ENCODE results near the gene SLC7A10.

SLC7A10 gene

GRCh38 chr19:33225458-33225926, at the start of gene SLC7A10:
Gene SLC7A10 (minus strand): TSS chr19:33225850. CDS start chr19:33225703, 147 bp downstream.
- DNase-seq, result no peak

GRCh38 chr19:33274663-33275558, 49.3 kb upstream of the SLC7A10 start:
- no peak for DNase-seq

GRCh38 chr19:33273881-33274662, 48.4 kb upstream of the SLC7A10 start:
- DNase-seq, result peak; percentile 93

GRCh38 chr19:33273065-33273736, 47.6 kb upstream of the SLC7A10 start:
- no peak for DNase-seq

- DNase-seq, result no peak
These were observed 45.8 kb upstream of the SLC7A10 start for GRCh38 chr19:33271246-33272021.

GRCh38 chr19:33270769-33271168, 45.1 kb upstream of the SLC7A10 start:
- DNase-seq, result no peak

GRCh38 chr19:33269016-33269415, 43.4 kb upstream of the SLC7A10 start:
- no peak for DNase-seq

- no peak for DNase-seq
These were observed 42.7 kb upstream of the SLC7A10 start for GRCh38 chr19:33268162-33268991.

GRCh38 chr19:33267706-33268105, 42.1 kb upstream of the SLC7A10 start:
- DNase-seq, result no peak

- DNase-seq, result no peak
These were observed 41.4 kb upstream of the SLC7A10 start for GRCh38 chr19:33266974-33267484.

GRCh38 chr19:33264881-33265445, 39.3 kb upstream of the SLC7A10 start:
- DNase-seq, result no peak

GRCh38 chr19:33263325-33264023, 37.8 kb upstream of the SLC7A10 start:
- DNase-seq, result no peak

GRCh38 chr19:33261511-33262189, 36.0 kb upstream of the SLC7A10 start:
- no peak for DNase-seq

- DNase-seq, result no peak
These were observed 35.2 kb upstream of the SLC7A10 start for GRCh38 chr19:33260628-33261418.

GRCh38 chr19:33259539-33259938, 33.9 kb upstream of the SLC7A10 start:
- no peak for DNase-seq

- no peak for DNase-seq
These were observed 32.2 kb upstream of the SLC7A10 start for GRCh38 chr19:33257828-33258227.

- DNase-seq, result no peak
These were observed 30.6 kb upstream of the SLC7A10 start for GRCh38 chr19:33256261-33256660.

GRCh38 chr19:33255781-33256180, 30.1 kb upstream of the SLC7A10 start:
- no peak for DNase-seq

Measured in fibroblast of skin of right biceps (primary cell).